ENCODE data around the gene CORO7. TPM values are rescaled to one million over a fixed set of nuclear protein-coding genes. Genes with fewer than 3 reads are reported as not detected.

The CORO7 gene
- total and polyA plus RNA-seq, 9 of the 15 experiments (the other 6 are each of a cell fraction or from before 2014, with no cell fraction given) = 0.45 to 77.2 (median 18.7) TPM

- TF ChIP-seq CTCF (IDR thresholded peaks at IDR 0.05 in 2 of 3, conservative IDR thresholded peaks at IDR 0.05 in 1 of 3; ENCODE audit: insufficient read depth in 2 of 3, low read depth in 1 of 3, low read length in 3 of 3) (no peak), HNRNPH1 (optimal IDR thresholded peaks at IDR 0.05; ENCODE audit: low read depth, low read length) (no peak), ZNF274 (IDR thresholded peaks at IDR 0.05; ENCODE audit: borderline replicate concordance, low read depth, low read length) (no peak), PHB (CRISPR knock-in tag; IDR thresholded peaks at IDR 0.05) (no peak), XRCC4 (IDR thresholded peaks at IDR 0.05; ENCODE audit: extremely low read depth, insufficient read depth, insufficient read length) (no peak), REST (IDR thresholded peaks at IDR 0.05; ENCODE audit: borderline replicate concordance) (no peak), REST (CRISPR knock-in tag; IDR thresholded peaks at IDR 0.05; ENCODE audit: low read depth) (0 out of 2 replicates have a peak, but pooled peaks have one; percentile 47), SREBF2 (CRISPR knock-in tag; IDR thresholded peaks at IDR 0.05) (no peak), HNRNPL (IDR thresholded peaks at IDR 0.05; ENCODE audit: low read depth, low read length) (no peak), ZBTB49 (CRISPR knock-in tag; IDR thresholded peaks at IDR 0.05; ENCODE audit: borderline replicate concordance) (no peak), NONO (IDR thresholded peaks at IDR 0.05; ENCODE audit: low read depth in 2 of 2, low read length in 1 of 2) (no peak), NRF1 (conservative IDR thresholded peaks at IDR 0.05 in 1 of 2, IDR thresholded peaks at IDR 0.05 in 1 of 2) (no peak), LARP7 (IDR thresholded peaks at IDR 0.05) (no peak)
Measured at GRCh38 chr16:4450931-4451519, 34.6 kb upstream of the CORO7 start (continued).

Data from K562 (cell line).